Activated CD4-positive, alpha-beta T cell treated with anti-CD3 and anti-CD28 coated beads, Interleukin-2, amount 10 ng/mL, durations not matched to agents 24 days and 14 days (primary cell): Measurements from ENCODE around the gene TINAGL1. TPM values are rescaled to one million over a fixed set of nuclear protein-coding genes. Genes with fewer than 3 reads are reported as not detected.

Source experiments
- DNase-seq: peaks from one replicate; pipeline ENCODE4 v3.0.0; 2022
- H3K27ac Mint-ChIP-seq: one replicate; pipeline ENCODE4 v1.8.0; 2022; ENCODE audit warnings: mild to moderate bottlenecking, mixed read lengths
- H3K27me3 Mint-ChIP-seq: one replicate; pipeline ENCODE4 v1.8.0; 2022; ENCODE audit warnings: mixed read lengths
- H3K36me3 Mint-ChIP-seq: one replicate; pipeline ENCODE4 v1.8.0; 2022; ENCODE audit warnings: low read depth, mild to moderate bottlenecking, mixed read lengths
- H3K4me1 Mint-ChIP-seq: one replicate; pipeline ENCODE4 v1.8.0; 2021; ENCODE audit warnings: mixed read lengths
- H3K4me3 Mint-ChIP-seq: one replicate; pipeline ENCODE4 v1.8.0; 2022; ENCODE audit warnings: mild to moderate bottlenecking, moderate library complexity, mixed read lengths
- H3K9me3 Mint-ChIP-seq: one replicate; pipeline ENCODE4 v1.8.0; 2021; ENCODE audit warnings: mixed read lengths
- intact Hi-C: fragments of 100-400 bp; cut with micrococcal nuclease; formaldehyde crosslinking; loops from one replicate; pipeline ENCODE4 v1.15.1; 2023
- total RNA-seq: library from RNA; stranded (reverse); gene quantifications from 2 replicates; pipeline ENCODE4 v1.2.3, GENCODE V29; 2022

The TINAGL1 gene
- total RNA-seq, 1 donor from 2014 or later, result not detected

GRCh38 chr1:31618916-31619846, 42.9 kb downstream of the TINAGL1 start:
- DNase-seq, result no peak
- Mint-ChIP-seq H3K4me1 (peaks cover 6% of the 10 kb centered on the region), H3K9me3 (no peaks in the 10 kb centered on the region), H3K4me3 (no peak overlapping the region), H3K27me3 (peaks cover 30% of the 10 kb centered on the region), H3K36me3 (peaks cover 4% of the 10 kb centered on the region), H3K27ac (no peak overlapping the region)
- intact Hi-C loops, result loop anchor here (1.0 kb wide), 1 partner anchor 55 kb away; no protein-coding TSS in a partner anchor

GRCh38 chr1:31620631-31621497, 44.5 kb downstream of the TINAGL1 start:
- peaks cover 4% of the 10 kb centered on the region for H3K36me3 Mint-ChIP-seq
- H3K27me3 Mint-ChIP-seq, result peaks cover 27% of the 10 kb centered on the region
- peaks cover 9% of the 10 kb centered on the region for H3K4me1 Mint-ChIP-seq
- intact Hi-C loops, result no loop called here
- no peaks in the 10 kb centered on the region for H3K9me3 Mint-ChIP-seq
- H3K4me3 Mint-ChIP-seq, result no peak overlapping the region
- DNase-seq, result no peak
- H3K27ac Mint-ChIP-seq, result no peak overlapping the region

GRCh38 chr1:31621498-31621820, 45.1 kb downstream of the TINAGL1 start:
- Mint-ChIP-seq H3K27ac (no peak overlapping the region), H3K9me3 (no peaks in the 10 kb centered on the region), H3K4me3 (no peak overlapping the region), H3K4me1 (peaks cover 9% of the 10 kb centered on the region), H3K36me3 (peaks cover 4% of the 10 kb centered on the region), H3K27me3 (peaks cover 21% of the 10 kb centered on the region)
- intact Hi-C loops, result no loop called here
- no peak for DNase-seq

- Mint-ChIP-seq H3K9me3 (no peaks in the 10 kb centered on the region), H3K36me3 (peaks cover 4% of the 10 kb centered on the region), H3K4me1 (peaks cover 11% of the 10 kb centered on the region), H3K4me3 (no peak overlapping the region), H3K27me3 (peaks cover 15% of the 10 kb centered on the region), H3K27ac (no peak overlapping the region)
- no peak for DNase-seq
- intact Hi-C loops, result no loop called here
Observed at GRCh38 chr1:31621847-31622730, 45.8 kb downstream of the TINAGL1 start.

- H3K4me3 Mint-ChIP-seq, result no peak overlapping the region
- H3K27me3 Mint-ChIP-seq, result peaks cover 9% of the 10 kb centered on the region
- DNase-seq, result no peak
- H3K27ac Mint-ChIP-seq, result no peak overlapping the region
- peaks cover 9% of the 10 kb centered on the region for H3K4me1 Mint-ChIP-seq
- H3K9me3 Mint-ChIP-seq, result no peaks in the 10 kb centered on the region
- H3K36me3 Mint-ChIP-seq, result peaks cover 7% of the 10 kb centered on the region
- intact Hi-C loops, result no loop called here
Observed at GRCh38 chr1:31623365-31623764, 47.0 kb downstream of the TINAGL1 start.

GRCh38 chr1:31624309-31624708, 48.0 kb downstream of the TINAGL1 start:
- intact Hi-C loops, result no loop called here
- no peak overlapping the region for H3K27ac Mint-ChIP-seq
- DNase-seq, result no peak
- H3K36me3 Mint-ChIP-seq, result peaks cover 15% of the 10 kb centered on the region
- H3K4me1 Mint-ChIP-seq, result peaks cover 9% of the 10 kb centered on the region
- no peaks in the 10 kb centered on the region for H3K27me3 Mint-ChIP-seq
- no peak overlapping the region for H3K4me3 Mint-ChIP-seq
- no peaks in the 10 kb centered on the region for H3K9me3 Mint-ChIP-seq

- Mint-ChIP-seq H3K27ac (no peak overlapping the region), H3K4me3 (no peak overlapping the region), H3K4me1 (peaks cover 9% of the 10 kb centered on the region), H3K27me3 (no peaks in the 10 kb centered on the region), H3K36me3 (peaks cover 21% of the 10 kb centered on the region), H3K9me3 (no peaks in the 10 kb centered on the region)
- no peak for DNase-seq
- intact Hi-C loops, result no loop called here
Observed at GRCh38 chr1:31624731-31625514, 48.6 kb downstream of the TINAGL1 start.

- Mint-ChIP-seq H3K36me3 (peaks cover 27% of the 10 kb centered on the region), H3K27ac (no peak overlapping the region), H3K9me3 (no peaks in the 10 kb centered on the region), H3K4me3 (no peak overlapping the region), H3K4me1 (peaks cover 9% of the 10 kb centered on the region), H3K27me3 (no peaks in the 10 kb centered on the region)
- DNase-seq, result no peak
- intact Hi-C loops, result no loop called here
Observed at GRCh38 chr1:31625561-31626222, 49.4 kb downstream of the TINAGL1 start.

- Mint-ChIP-seq H3K4me3 (no peak overlapping the region), H3K4me1 (peaks cover 9% of the 10 kb centered on the region), H3K27ac (no peak overlapping the region), H3K36me3 (peaks cover 27% of the 10 kb centered on the region), H3K9me3 (no peaks in the 10 kb centered on the region), H3K27me3 (no peaks in the 10 kb centered on the region)
- DNase-seq, result no peak
- intact Hi-C loops, result no loop called here
Observed at GRCh38 chr1:31626223-31627207, 50.2 kb downstream of the TINAGL1 start.

DNA sequence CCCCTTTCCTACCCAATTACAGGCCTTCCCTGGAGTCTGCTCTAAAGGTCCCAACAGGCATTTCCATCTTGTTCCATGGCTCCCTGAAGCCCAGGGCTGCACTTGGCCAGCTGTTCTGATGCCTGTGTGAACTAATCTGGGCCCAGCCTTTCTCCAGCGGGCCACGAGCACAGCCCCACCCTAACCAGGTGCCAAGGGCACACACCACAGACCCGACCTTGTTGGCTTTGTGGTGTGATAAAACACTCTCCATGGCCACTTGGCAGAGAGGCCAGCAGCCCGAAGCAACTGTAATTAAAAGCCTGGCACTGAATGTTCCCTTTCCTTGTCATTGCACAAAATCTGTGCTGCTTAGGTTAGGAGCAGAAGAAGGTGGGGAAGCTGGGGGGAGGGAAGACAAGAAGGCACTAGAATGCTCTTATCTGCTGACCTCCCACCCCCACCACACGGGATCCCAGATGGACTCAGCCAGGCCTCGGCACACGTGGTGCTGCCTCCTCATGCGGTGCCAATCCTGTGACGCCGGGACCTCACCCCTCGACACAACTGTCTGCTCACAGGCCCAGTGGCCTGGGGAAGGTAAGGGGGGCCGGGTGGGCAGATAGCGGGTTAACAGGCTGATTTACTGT, 51.1 kb downstream of the TINAGL1 start:
- no peak for DNase-seq
- H3K27me3 Mint-ChIP-seq, result no peaks in the 10 kb centered on the region
- H3K36me3 Mint-ChIP-seq, result peaks cover 32% of the 10 kb centered on the region
- H3K27ac Mint-ChIP-seq, result no peak overlapping the region
- peaks cover 9% of the 10 kb centered on the region for H3K4me1 Mint-ChIP-seq
- H3K9me3 Mint-ChIP-seq, result no peaks in the 10 kb centered on the region
- H3K4me3 Mint-ChIP-seq, result no peak overlapping the region
- intact Hi-C loops, result no loop called here

DNA sequence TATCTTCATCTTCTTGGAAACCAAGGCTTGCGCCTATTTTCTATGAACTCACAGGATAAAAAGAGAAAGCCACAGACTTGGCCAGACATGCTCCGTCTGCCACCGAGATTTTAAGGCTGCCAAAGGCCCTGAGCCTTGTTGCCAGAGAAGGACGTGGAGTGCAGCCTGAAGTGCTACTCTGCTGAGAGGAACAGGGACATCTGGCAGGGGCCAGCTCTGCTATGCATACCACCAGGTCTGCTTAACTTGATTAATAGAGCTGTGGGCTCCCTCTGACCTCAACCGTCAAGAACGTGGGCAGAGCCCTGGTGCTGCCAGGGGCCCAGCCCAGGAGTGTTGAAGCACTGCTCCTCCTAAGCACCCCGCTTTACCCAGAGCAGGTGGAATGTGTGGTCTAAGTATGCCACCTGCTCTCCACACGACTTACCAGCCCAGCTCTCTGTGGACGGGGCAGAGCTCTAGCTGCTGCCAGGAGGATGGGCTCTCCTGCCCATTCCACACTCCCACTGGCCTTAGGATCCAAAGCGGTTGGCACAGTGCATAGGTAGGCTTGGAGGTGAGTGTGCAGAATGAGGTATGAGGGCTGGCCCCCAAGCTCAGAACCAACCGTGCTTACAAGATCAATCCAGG, 51.7 kb downstream of the TINAGL1 start:
- Mint-ChIP-seq H3K27me3 (no peaks in the 10 kb centered on the region), H3K9me3 (no peaks in the 10 kb centered on the region), H3K4me3 (no peak overlapping the region), H3K36me3 (peaks cover 35% of the 10 kb centered on the region), H3K27ac (no peak overlapping the region), H3K4me1 (peaks cover 9% of the 10 kb centered on the region)
- no peak for DNase-seq
- intact Hi-C loops, result no loop called here
